ENCODE data around the gene TBC1D2B. TPM values are rescaled to one million over a fixed set of nuclear protein-coding genes. Genes with fewer than 3 reads are reported as not detected.

Gene TBC1D2B
- total RNA-seq, 6 donors from 2014 or later: 31.5 to 103 (median 64.2) TPM

GRCh38 chr15:78103406-78104118 lies 26.1 kb upstream of the TBC1D2B start:
- Histone ChIP-seq H3K4me1 (peaks cover 17 to 26% (median 21%) of the 10 kb centered on the region in 4 donors), H3K9me3 (no peaks in the 10 kb centered on the region), H3K27me3 (no peaks in the 10 kb centered on the region), H3K27ac (peak overlapping the region in 3 of 4 donors; percentile 57 to 67 (median 59)), H3K36me3 (no peaks in the 10 kb centered on the region), H3K4me3 (no peak overlapping the region)
- peak; percentile 40 to 47 for TF ChIP-seq POLR2AphosphoS5 (IDR thresholded peaks at IDR 0.05)
- TF ChIP-seq POLR2A (IDR thresholded peaks at IDR 0.05): peak in 1 of 4 donors; percentile 27
- no peak for TF ChIP-seq EP300 (IDR thresholded peaks at IDR 0.05)
- no peak for TF ChIP-seq CTCF (IDR thresholded peaks at IDR 0.05)
- ATAC-seq (ENCODE audit: low FRiP score in 2 of 2): peak in 1 of 2 donors; percentile 8
- WGBS, 2 donors: 60 to 72% methylated on average over 11 to 12 of the region's 12 CpGs
- DNase-seq: peak in 1 of 2 donors; percentile 51

- DNase-seq (no peak), ATAC-seq (ENCODE audit: low FRiP score in 2 of 2) (no peak)
- no peaks in the 10 kb centered on the region for H3K27me3 ChIP-seq
- WGBS, 2 donors: 78 to 92% methylated on average over 6 of the region's 6 CpGs
- H3K36me3 ChIP-seq: no peaks in the 10 kb centered on the region
- H3K4me3 ChIP-seq: no peak overlapping the region
- H3K4me1 ChIP-seq: peaks cover 17 to 26% (median 21%) of the 10 kb centered on the region in 4 donors
- H3K9me3 ChIP-seq: no peaks in the 10 kb centered on the region
- TF ChIP-seq EP300 (IDR thresholded peaks at IDR 0.05) (no peak), CTCF (IDR thresholded peaks at IDR 0.05) (no peak), POLR2A (IDR thresholded peaks at IDR 0.05) (no peak), POLR2AphosphoS5 (IDR thresholded peaks at IDR 0.05) (no peak)
- peak overlapping the region in 3 of 4 donors; percentile 54 to 67 (median 57) for H3K27ac ChIP-seq
Measured at GRCh38 chr15:78102741-78103140, 25.2 kb upstream of the TBC1D2B start.

GRCh38 chr15:78102211-78102610 lies 24.7 kb upstream of the TBC1D2B start:
- Histone ChIP-seq H3K4me1 (peaks cover 17 to 26% (median 21%) of the 10 kb centered on the region in 4 donors), H3K27ac (no peak overlapping the region), H3K4me3 (no peak overlapping the region), H3K9me3 (no peaks in the 10 kb centered on the region), H3K36me3 (no peaks in the 10 kb centered on the region), H3K27me3 (no peaks in the 10 kb centered on the region)
- ATAC-seq (ENCODE audit: low FRiP score in 2 of 2): no peak
- 91 to 96% methylated on average over 1 of the region's 1 CpG for WGBS, 2 donors
- DNase-seq: no peak
- no peak for TF ChIP-seq POLR2AphosphoS5 (IDR thresholded peaks at IDR 0.05)

GRCh38 chr15:78101423-78102105 lies 24.1 kb upstream of the TBC1D2B start:
- 96 to 100% methylated on average over 3 to 5 of the region's 5 CpGs for WGBS, 2 donors
- Histone ChIP-seq H3K36me3 (no peaks in the 10 kb centered on the region), H3K9me3 (no peaks in the 10 kb centered on the region), H3K4me1 (peaks cover 17 to 26% (median 21%) of the 10 kb centered on the region in 4 donors), H3K27ac (no peak overlapping the region), H3K27me3 (no peaks in the 10 kb centered on the region), H3K4me3 (no peak overlapping the region)
- TF ChIP-seq EP300 (IDR thresholded peaks at IDR 0.05) (no peak), POLR2A (IDR thresholded peaks at IDR 0.05) (no peak), CTCF (IDR thresholded peaks at IDR 0.05) (no peak), POLR2AphosphoS5 (IDR thresholded peaks at IDR 0.05) (no peak)
- ATAC-seq (ENCODE audit: low FRiP score in 2 of 2) (no peak), DNase-seq (no peak)

GRCh38 chr15:78100886-78101285 lies 23.4 kb upstream of the TBC1D2B start:
- Histone ChIP-seq H3K27me3 (no peaks in the 10 kb centered on the region), H3K4me3 (no peak overlapping the region), H3K9me3 (no peaks in the 10 kb centered on the region), H3K36me3 (no peaks in the 10 kb centered on the region), H3K4me1 (peaks cover 17 to 26% (median 21%) of the 10 kb centered on the region in 4 donors), H3K27ac (no peak overlapping the region)
- TF ChIP-seq POLR2A (IDR thresholded peaks at IDR 0.05) (no peak), EP300 (IDR thresholded peaks at IDR 0.05) (no peak), POLR2AphosphoS5 (IDR thresholded peaks at IDR 0.05) (no peak), CTCF (IDR thresholded peaks at IDR 0.05) (no peak)
- DNase-seq: peak in 1 of 2 donors; percentile 46
- WGBS, 2 donors: 100% methylated on average over 2 of the region's 2 CpGs; no CpG with 5 or more reads in 1 of the 2 donors
- ATAC-seq (ENCODE audit: low FRiP score in 2 of 2): no peak

Data from upper lobe of left lung (tissue), 6 donors.